GM23338 (cell line): ENCODE data around the gene MT1B. TPM values are rescaled to one million over a fixed set of nuclear protein-coding genes. Genes with fewer than 3 reads are reported as not detected.

ENCODE experiments used
- EZH2 ChIP-seq: fragments of 200-600 bp; sonication (generic); IDR thresholded peaks from one replicate; pipeline ENCODE4 v1.8.0; 2017; ENCODE audit warnings: antibody characterized with exemption, mild to moderate bottlenecking, low read depth; ENCODE audit not compliant: unreplicated experiment
- EZH2phosphoT487 ChIP-seq: fragments of 200-600 bp; sonication (generic); IDR thresholded peaks from one replicate; pipeline ENCODE4 v1.8.1; 2018; ENCODE audit warnings: antibody characterized with exemption; ENCODE audit not compliant: unreplicated experiment
- JUNB ChIP-seq: IDR thresholded peaks from one replicate; pipeline ENCODE4 v1.6.1; 2016; ENCODE audit warnings: antibody characterized with exemption; ENCODE audit not compliant: unreplicated experiment
- NANOG ChIP-seq: IDR thresholded peaks from 2 replicates; pipeline ENCODE4 v1.6.1; 2016; ENCODE audit warnings: antibody characterized with exemption, borderline replicate concordance
- POLR2AphosphoS5 ChIP-seq: IDR thresholded peaks from 2 replicates; pipeline ENCODE4 v1.6.1; 2016; ENCODE audit warnings: antibody characterized with exemption, low read depth
- ZNF114 ChIP-seq: fragments of 250-450 bp; sonication (Bioruptor Pico); IDR thresholded peaks from 2 replicates; pipeline ENCODE4 v1.5.0; 2020; ENCODE audit warnings: mild to moderate bottlenecking, moderate library complexity
- polyA plus RNA-seq: library from polyadenylated mRNA; unstranded; fragments of >200 nt; fragmentation: Nextera tagmentation; extraction: Ambion mirVana; gene quantifications from 2 replicates; pipeline ENCODE4 v1.2.1, GENCODE V29; 2016
- total RNA-seq: library from RNA; depleted of rRNA; stranded (reverse); fragments of >200 nt; shearing (Covaris generic); gene quantifications from 2 replicates; pipeline ENCODE4 v1.2.3, GENCODE V29; 2014
- TF ChIP-seq, protein P1 (sequence below): fragments of 250-450 bp; sonication (Bioruptor Pico); IDR thresholded peaks from 2 replicates; pipeline ENCODE4 v1.5.0; 2020; ENCODE audit warnings: mild to moderate bottlenecking, moderate library complexity
- TF ChIP-seq, protein P2 (sequence below): IDR thresholded peaks from 2 replicates; pipeline ENCODE4 v1.6.1; 2016; ENCODE audit warnings: antibody characterized with exemption
- TF ChIP-seq, protein P3 (sequence below): IDR thresholded peaks from one replicate; pipeline ENCODE4 v1.6.1; 2018; ENCODE audit warnings: antibody characterized with exemption; ENCODE audit not compliant: unreplicated experiment

The MT1B gene
- total and polyA plus RNA-seq, 2 experiments from 2014 or later = not detected

DNA sequence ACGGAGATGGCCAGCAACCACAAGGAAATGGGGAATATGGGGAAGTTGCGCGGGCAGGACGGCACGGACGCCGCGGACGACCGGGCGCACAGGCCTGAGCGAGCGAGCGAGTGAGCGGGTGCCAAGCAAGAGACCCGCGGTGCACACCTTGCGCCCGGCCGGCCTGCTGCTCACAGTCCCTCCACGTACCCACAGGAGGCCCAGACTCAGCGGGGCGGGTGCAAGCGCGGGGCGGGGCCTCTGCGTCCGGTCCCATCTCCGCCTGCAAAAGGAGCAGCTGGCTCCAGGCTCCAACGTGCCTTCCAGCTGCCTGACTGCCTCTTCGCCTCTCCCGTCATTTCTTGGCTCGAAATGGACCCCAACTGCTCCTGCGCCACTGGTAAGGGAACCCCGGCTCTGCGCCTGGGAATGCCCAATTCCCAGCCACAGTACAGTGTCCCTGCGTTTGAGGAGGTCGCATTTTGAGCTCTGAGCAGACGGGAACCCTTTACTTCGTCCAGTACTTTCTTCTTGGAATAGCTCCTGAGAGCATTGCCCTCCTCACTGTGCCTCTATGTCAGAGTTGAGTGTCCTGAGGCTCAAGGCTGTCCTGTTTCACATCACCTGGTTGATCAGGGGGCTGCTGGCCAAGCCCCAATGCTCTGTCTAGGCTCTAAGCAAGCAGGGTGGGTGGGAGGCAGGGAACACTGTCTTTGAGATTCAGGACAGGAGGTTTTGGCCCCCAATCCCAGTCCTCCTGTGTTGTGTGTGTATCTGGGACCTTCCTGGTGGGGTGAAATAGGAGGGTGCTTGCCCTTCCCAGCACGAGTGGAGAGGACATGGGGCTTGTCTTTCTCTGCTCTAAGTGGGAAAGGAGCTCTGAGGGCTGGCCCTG, 34.2 kb upstream of the MT1B start (continued):
- TF ChIP-seq, protein P1, sequence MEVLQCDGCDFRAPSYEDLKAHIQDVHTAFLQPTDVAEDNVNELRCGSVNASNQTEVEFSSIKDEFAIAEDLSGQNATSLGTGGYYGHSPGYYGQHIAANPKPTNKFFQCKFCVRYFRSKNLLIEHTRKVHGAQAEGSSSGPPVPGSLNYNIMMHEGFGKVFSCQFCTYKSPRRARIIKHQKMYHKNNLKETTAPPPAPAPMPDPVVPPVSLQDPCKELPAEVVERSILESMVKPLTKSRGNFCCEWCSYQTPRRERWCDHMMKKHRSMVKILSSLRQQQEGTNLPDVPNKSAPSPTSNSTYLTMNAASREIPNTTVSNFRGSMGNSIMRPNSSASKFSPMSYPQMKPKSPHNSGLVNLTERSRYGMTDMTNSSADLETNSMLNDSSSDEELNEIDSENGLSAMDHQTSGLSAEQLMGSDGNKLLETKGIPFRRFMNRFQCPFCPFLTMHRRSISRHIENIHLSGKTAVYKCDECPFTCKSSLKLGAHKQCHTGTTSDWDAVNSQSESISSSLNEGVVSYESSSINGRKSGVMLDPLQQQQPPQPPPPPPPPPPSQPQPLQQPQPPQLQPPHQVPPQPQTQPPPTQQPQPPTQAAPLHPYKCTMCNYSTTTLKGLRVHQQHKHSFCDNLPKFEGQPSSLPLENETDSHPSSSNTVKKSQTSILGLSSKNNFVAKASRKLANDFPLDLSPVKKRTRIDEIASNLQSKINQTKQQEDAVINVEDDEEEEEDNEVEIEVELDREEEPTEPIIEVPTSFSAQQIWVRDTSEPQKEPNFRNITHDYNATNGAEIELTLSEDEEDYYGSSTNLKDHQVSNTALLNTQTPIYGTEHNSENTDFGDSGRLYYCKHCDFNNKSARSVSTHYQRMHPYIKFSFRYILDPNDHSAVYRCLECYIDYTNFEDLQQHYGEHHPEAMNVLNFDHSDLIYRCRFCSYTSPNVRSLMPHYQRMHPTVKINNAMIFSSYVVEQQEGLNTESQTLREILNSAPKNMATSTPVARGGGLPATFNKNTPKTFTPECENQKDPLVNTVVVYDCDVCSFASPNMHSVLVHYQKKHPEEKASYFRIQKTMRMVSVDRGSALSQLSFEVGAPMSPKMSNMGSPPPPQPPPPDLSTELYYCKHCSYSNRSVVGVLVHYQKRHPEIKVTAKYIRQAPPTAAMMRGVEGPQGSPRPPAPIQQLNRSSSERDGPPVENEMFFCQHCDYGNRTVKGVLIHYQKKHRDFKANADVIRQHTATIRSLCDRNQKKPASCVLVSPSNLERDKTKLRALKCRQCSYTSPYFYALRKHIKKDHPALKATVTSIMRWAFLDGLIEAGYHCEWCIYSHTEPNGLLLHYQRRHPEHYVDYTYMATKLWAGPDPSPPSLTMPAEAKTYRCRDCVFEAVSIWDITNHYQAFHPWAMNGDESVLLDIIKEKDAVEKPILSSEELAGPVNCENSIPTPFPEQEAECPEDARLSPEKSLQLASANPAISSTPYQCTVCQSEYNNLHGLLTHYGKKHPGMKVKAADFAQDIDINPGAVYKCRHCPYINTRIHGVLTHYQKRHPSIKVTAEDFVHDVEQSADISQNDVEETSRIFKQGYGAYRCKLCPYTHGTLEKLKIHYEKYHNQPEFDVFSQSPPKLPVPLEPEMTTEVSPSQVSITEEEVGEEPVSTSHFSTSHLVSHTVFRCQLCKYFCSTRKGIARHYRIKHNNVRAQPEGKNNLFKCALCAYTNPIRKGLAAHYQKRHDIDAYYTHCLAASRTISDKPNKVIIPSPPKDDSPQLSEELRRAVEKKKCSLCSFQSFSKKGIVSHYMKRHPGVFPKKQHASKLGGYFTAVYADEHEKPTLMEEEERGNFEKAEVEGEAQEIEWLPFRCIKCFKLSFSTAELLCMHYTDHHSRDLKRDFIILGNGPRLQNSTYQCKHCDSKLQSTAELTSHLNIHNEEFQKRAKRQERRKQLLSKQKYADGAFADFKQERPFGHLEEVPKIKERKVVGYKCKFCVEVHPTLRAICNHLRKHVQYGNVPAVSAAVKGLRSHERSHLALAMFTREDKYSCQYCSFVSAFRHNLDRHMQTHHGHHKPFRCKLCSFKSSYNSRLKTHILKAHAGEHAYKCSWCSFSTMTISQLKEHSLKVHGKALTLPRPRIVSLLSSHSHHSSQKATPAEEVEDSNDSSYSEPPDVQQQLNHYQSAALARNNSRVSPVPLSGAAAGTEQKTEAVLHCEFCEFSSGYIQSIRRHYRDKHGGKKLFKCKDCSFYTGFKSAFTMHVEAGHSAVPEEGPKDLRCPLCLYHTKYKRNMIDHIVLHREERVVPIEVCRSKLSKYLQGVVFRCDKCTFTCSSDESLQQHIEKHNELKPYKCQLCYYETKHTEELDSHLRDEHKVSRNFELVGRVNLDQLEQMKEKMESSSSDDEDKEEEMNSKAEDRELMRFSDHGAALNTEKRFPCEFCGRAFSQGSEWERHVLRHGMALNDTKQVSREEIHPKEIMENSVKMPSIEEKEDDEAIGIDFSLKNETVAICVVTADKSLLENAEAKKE (CRISPR knock-in tag) = no peak
- no peak for TF ChIP-seq ZNF114 (CRISPR knock-in tag)
- TF ChIP-seq, protein P2, sequence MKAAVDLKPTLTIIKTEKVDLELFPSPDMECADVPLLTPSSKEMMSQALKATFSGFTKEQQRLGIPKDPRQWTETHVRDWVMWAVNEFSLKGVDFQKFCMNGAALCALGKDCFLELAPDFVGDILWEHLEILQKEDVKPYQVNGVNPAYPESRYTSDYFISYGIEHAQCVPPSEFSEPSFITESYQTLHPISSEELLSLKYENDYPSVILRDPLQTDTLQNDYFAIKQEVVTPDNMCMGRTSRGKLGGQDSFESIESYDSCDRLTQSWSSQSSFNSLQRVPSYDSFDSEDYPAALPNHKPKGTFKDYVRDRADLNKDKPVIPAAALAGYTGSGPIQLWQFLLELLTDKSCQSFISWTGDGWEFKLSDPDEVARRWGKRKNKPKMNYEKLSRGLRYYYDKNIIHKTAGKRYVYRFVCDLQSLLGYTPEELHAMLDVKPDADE = no peak
- TF ChIP-seq EZH2phosphoT487 = peak; percentile 48
- TF ChIP-seq POLR2AphosphoS5 = no peak
- peak; percentile 67 for TF ChIP-seq EZH2
- TF ChIP-seq JUNB = no peak
- TF ChIP-seq, protein P3, sequence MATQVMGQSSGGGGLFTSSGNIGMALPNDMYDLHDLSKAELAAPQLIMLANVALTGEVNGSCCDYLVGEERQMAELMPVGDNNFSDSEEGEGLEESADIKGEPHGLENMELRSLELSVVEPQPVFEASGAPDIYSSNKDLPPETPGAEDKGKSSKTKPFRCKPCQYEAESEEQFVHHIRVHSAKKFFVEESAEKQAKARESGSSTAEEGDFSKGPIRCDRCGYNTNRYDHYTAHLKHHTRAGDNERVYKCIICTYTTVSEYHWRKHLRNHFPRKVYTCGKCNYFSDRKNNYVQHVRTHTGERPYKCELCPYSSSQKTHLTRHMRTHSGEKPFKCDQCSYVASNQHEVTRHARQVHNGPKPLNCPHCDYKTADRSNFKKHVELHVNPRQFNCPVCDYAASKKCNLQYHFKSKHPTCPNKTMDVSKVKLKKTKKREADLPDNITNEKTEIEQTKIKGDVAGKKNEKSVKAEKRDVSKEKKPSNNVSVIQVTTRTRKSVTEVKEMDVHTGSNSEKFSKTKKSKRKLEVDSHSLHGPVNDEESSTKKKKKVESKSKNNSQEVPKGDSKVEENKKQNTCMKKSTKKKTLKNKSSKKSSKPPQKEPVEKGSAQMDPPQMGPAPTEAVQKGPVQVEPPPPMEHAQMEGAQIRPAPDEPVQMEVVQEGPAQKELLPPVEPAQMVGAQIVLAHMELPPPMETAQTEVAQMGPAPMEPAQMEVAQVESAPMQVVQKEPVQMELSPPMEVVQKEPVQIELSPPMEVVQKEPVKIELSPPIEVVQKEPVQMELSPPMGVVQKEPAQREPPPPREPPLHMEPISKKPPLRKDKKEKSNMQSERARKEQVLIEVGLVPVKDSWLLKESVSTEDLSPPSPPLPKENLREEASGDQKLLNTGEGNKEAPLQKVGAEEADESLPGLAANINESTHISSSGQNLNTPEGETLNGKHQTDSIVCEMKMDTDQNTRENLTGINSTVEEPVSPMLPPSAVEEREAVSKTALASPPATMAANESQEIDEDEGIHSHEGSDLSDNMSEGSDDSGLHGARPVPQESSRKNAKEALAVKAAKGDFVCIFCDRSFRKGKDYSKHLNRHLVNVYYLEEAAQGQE = no peak
- TF ChIP-seq NANOG = no peak
